GM23338 (cell line): Measurements from ENCODE around the gene DHRS3.

Experiments used
- EZH2 ChIP-seq: fragments of 200-600 bp; sonication (generic); IDR thresholded peaks from one replicate; pipeline ENCODE4 v1.8.0; 2017; ENCODE audit warnings: antibody characterized with exemption, mild to moderate bottlenecking, low read depth; ENCODE audit not compliant: unreplicated experiment
- EZH2phosphoT487 ChIP-seq: fragments of 200-600 bp; sonication (generic); IDR thresholded peaks from one replicate; pipeline ENCODE4 v1.8.1; 2018; ENCODE audit warnings: antibody characterized with exemption; ENCODE audit not compliant: unreplicated experiment
- POLR2AphosphoS5 ChIP-seq: IDR thresholded peaks from 2 replicates; pipeline ENCODE4 v1.6.1; 2016; ENCODE audit warnings: antibody characterized with exemption, low read depth
- TF ChIP-seq, protein P1 (sequence below), 2 experiments: fragments of 200-600 bp in 1 of 2; sonication (generic) in 1 of 2; conservative IDR thresholded peaks; 2 replicates each; pipeline versions ENCODE4 v1.5.1 to v1.6.1; 2016 to 2017; ENCODE audit warnings: antibody characterized with exemption in 2 of 2, low read depth in 2 of 2, mild to moderate bottlenecking in 2 of 2, moderate library complexity in 1 of 2

DNA sequence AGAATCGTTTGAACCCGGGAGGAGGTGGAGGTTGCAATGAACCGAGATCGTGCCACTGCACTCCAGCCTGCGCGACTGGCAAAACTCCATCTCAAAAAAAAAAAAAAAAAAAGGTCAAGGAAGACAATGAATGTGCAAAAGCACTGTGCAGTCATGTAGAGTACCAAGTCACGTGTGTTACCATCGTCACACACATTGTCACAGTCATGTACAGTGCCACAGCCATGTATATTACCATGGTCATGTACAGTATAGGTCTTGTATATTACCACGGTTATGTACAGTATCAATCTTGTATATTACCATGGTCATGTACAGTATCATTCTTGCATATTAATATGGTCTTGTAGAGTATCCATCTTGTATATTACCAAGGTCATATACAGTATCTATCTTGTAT lies 13.0 kb downstream of the DHRS3 start:
- TF ChIP-seq EZH2phosphoT487 (no peak), EZH2 (no peak), POLR2AphosphoS5 (no peak)
- TF ChIP-seq, protein P1, sequence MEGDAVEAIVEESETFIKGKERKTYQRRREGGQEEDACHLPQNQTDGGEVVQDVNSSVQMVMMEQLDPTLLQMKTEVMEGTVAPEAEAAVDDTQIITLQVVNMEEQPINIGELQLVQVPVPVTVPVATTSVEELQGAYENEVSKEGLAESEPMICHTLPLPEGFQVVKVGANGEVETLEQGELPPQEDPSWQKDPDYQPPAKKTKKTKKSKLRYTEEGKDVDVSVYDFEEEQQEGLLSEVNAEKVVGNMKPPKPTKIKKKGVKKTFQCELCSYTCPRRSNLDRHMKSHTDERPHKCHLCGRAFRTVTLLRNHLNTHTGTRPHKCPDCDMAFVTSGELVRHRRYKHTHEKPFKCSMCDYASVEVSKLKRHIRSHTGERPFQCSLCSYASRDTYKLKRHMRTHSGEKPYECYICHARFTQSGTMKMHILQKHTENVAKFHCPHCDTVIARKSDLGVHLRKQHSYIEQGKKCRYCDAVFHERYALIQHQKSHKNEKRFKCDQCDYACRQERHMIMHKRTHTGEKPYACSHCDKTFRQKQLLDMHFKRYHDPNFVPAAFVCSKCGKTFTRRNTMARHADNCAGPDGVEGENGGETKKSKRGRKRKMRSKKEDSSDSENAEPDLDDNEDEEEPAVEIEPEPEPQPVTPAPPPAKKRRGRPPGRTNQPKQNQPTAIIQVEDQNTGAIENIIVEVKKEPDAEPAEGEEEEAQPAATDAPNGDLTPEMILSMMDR (conservative IDR thresholded peaks at IDR 0.05; ENCODE audit: low read depth in 2 of 2), result no peak
